Mesendoderm (in vitro differentiated cells): ENCODE measurements around the gene DNAH10.

Experiments used
- DNase-seq: peaks from one replicate; pipeline ENCODE4 v3.0.0; 2013
- H2AK5ac ChIP-seq: 2 replicates; pipeline ENCODE4 v1.6.1; 2013; ENCODE audit warnings: low read length, inconsistent platforms
- H2BK120ac ChIP-seq: 2 replicates; pipeline ENCODE4 v1.6.1; 2013; ENCODE audit warnings: low read depth, mild to moderate bottlenecking, low read length, moderate library complexity, mixed read lengths
- H2BK15ac ChIP-seq: replicated peaks from 2 replicates; pipeline ENCODE4 v1.6.1; 2013; ENCODE audit warnings: low read depth, mild to moderate bottlenecking, moderate library complexity
- H2BK5ac ChIP-seq: 2 replicates; pipeline ENCODE4 v1.6.1; 2013; ENCODE audit warnings: low read length, inconsistent platforms
- H3K18ac ChIP-seq: 2 replicates; pipeline ENCODE4 v1.6.1; 2013; ENCODE audit warnings: mild to moderate bottlenecking, low read length, mixed read lengths
- H3K23ac ChIP-seq: one replicate; pipeline ENCODE4 v1.6.1; 2013; ENCODE audit warnings: low read length
- H3K27ac ChIP-seq: 2 replicates; pipeline ENCODE4 v1.5.1; 2013; ENCODE audit warnings: low read depth, mild to moderate bottlenecking, inconsistent platforms, low read length, moderate library complexity
- H3K27me3 ChIP-seq: 2 replicates; pipeline ENCODE4 v1.6.1; 2013; ENCODE audit warnings: low read length, control low read depth, mild to moderate bottlenecking, inconsistent platforms; ENCODE audit not compliant: insufficient read depth, poor library complexity
- H3K36me3 ChIP-seq: 2 replicates; pipeline ENCODE4 v1.6.1; 2013; ENCODE audit warnings: low read length, inconsistent platforms; ENCODE audit not compliant: control insufficient read depth, insufficient read depth
- H3K4ac ChIP-seq: one replicate; pipeline ENCODE4 v1.6.1; 2013; ENCODE audit warnings: low read depth, mild to moderate bottlenecking, low read length, moderate library complexity
- H3K4me1 ChIP-seq: 2 replicates; pipeline ENCODE4 v1.6.1; 2013; ENCODE audit warnings: low read depth, low read length, inconsistent platforms; ENCODE audit not compliant: control insufficient read depth
- H3K4me2 ChIP-seq: 2 replicates; pipeline ENCODE4 v1.6.1; 2013; ENCODE audit warnings: low read length
- H3K4me3 ChIP-seq: 2 replicates; pipeline ENCODE4 v1.5.1; 2013; ENCODE audit warnings: mild to moderate bottlenecking, low read length
- H3K56ac ChIP-seq: one replicate; pipeline ENCODE4 v1.6.1; 2013; ENCODE audit warnings: low read length
- H3K79me1 ChIP-seq: 2 replicates; pipeline ENCODE4 v1.6.1; 2013; ENCODE audit warnings: low read length, inconsistent platforms
- H3K79me2 ChIP-seq: 2 replicates; pipeline ENCODE4 v1.6.1; 2013; ENCODE audit warnings: mild to moderate bottlenecking, low read length; ENCODE audit not compliant: control insufficient read depth, insufficient read depth
- H3K9ac ChIP-seq: 2 replicates; pipeline ENCODE4 v1.6.1; 2013; ENCODE audit warnings: low read length, inconsistent platforms
- H4K5ac ChIP-seq: one replicate; pipeline ENCODE4 v1.6.1; 2013; ENCODE audit warnings: low read length
- H4K8ac ChIP-seq: one replicate; pipeline ENCODE4 v1.6.1; 2013; ENCODE audit warnings: low read depth, mild to moderate bottlenecking, control low read depth, low read length, moderate library complexity
- WGBS: extraction: QIAGEN DNeasy Blood & Tissue Kit; methylation state at CpG from one replicate; pipeline ENCODE4 v1.1.7; 2013; ENCODE audit warnings: low lambda C conversion rate, missing lambda C conversion rate; ENCODE audit not compliant: insufficient coverage; ENCODE audit errors: extremely low coverage; 5-methylcytosine and 5-hydroxymethylcytosine counted together

The DNAH10 gene

DNA sequence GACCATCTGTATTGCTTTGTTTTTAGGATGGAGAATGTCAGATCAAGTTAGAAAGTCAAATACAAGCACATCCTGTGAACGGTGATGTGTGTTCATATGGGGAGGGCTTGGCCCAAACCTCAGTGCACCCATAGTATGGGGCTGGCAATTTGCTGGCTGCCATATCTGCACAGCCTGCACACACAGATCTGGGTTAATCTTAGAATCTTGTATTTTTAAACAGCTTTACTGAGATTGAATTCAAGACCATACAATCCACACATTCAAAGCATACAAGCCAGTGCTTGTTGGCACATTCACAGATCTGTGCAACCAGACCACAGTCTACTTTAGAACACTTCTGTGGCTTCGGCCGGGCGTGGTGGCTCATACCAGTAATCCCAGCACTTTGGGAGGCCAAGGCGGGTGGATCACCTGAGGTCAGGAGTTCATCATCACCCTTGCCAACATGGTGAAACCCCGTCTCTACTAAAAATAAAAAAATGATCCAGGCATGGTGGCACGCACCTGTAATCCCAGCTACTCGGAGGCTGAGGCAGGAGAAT is 120.1 kb downstream of the DNAH10 start:
- Histone ChIP-seq H3K4me1 (no peaks in the 10 kb centered on the region), H3K56ac (no peak overlapping the region), H3K79me2 (no peaks in the 10 kb centered on the region), H3K23ac (no peak overlapping the region), H2BK5ac (no peak overlapping the region), H3K4ac (no peak overlapping the region), H2AK5ac (no peak overlapping the region), H3K79me1 (no peaks in the 10 kb centered on the region), H3K9ac (no peak overlapping the region), H4K8ac (no peak overlapping the region), H3K4me2 (no peak overlapping the region), H3K36me3 (no peaks in the 10 kb centered on the region), H2BK120ac (no peak overlapping the region), H4K5ac (no peak overlapping the region), H2BK15ac (no peak overlapping the region), H3K4me3 (no peak overlapping the region), H3K27ac (no peak overlapping the region), H3K27me3 (no peaks in the 10 kb centered on the region), H3K18ac (no peak overlapping the region)
- no CpG with 5 or more reads among the region's 8 CpGs for WGBS
- DNase-seq: no peak

DNA sequence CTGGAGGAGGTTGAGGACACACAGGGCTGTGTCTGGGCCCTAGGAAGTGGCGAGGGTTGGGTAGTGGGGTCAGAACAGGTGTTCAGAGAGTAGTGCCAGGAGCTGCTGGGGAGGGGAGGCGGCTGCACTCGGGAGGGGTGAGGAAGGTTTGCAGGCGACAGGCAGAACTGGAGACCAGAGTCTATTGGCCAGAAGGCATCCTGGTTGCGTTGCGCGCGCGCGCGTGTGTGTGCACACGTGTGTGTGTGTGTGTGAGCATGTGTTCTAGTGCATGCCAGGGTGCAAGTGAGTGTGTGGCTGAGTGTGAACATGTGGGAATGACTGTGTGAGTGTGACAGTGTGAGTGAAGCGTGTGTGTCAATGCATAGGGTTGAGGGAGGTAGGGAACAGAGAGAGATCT is 124.2 kb downstream of the DNAH10 start:
- Histone ChIP-seq H3K9ac (no peak overlapping the region), H2BK15ac (no peak overlapping the region), H2BK120ac (no peak overlapping the region), H4K5ac (no peak overlapping the region), H3K4me1 (peaks cover 2% of the 10 kb centered on the region), H4K8ac (no peak overlapping the region), H3K4ac (no peak overlapping the region), H3K79me2 (no peaks in the 10 kb centered on the region), H3K79me1 (no peaks in the 10 kb centered on the region), H3K27ac (no peak overlapping the region), H3K23ac (no peak overlapping the region), H3K4me2 (no peak overlapping the region), H2BK5ac (no peak overlapping the region), H3K4me3 (no peak overlapping the region), H3K18ac (no peak overlapping the region), H3K36me3 (no peaks in the 10 kb centered on the region), H3K27me3 (no peaks in the 10 kb centered on the region), H2AK5ac (no peak overlapping the region), H3K56ac (no peak overlapping the region)
- WGBS: no CpG with 5 or more reads among the region's 13 CpGs
- DNase-seq: no peak

DNA sequence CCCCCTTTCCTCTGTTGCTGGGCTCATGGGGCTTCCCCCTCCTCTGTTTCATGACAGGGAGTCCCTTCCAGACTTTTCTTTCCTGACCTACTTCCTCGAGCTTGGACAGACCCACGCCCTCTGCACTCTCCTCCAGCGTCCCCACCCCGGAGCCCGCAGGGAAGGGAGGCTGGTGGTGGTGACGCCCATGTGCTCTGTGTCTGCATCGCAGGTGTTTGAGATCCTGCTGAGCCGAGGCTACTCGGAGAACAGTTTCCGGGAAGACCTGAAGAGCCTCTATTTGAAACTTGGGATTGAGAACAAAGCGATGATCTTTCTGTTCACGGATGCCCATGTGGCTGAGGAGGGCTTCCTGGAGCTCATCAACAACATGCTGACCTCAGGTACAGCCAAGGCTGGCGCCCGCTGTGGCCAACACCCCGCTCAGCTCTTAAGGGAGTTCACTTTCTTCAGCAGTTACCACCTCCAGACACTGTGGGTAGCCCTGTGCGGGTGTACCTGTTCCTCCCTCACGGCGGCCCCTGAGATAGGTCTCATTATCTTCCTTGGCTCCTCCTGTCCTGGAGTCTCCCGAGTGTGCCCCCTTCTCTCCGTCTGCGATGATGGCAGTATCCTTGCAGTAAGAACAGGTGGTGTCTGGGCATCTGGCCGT is 125.0 kb downstream of the DNAH10 start:
- H3K4me1 ChIP-seq: peaks cover 2% of the 10 kb centered on the region
- H3K79me1 ChIP-seq: no peaks in the 10 kb centered on the region
- H3K18ac ChIP-seq: no peak overlapping the region
- no peak overlapping the region for H3K23ac ChIP-seq
- H3K27ac ChIP-seq: no peak overlapping the region
- H3K4ac ChIP-seq: no peak overlapping the region
- no peak overlapping the region for H3K56ac ChIP-seq
- H3K36me3 ChIP-seq: no peaks in the 10 kb centered on the region
- no peak for DNase-seq
- no peak overlapping the region for H4K8ac ChIP-seq
- no peak overlapping the region for H3K4me2 ChIP-seq
- no peak overlapping the region for H2BK15ac ChIP-seq
- no CpG with 5 or more reads among the region's 22 CpGs for WGBS
- H2BK5ac ChIP-seq: no peak overlapping the region
- H4K5ac ChIP-seq: no peak overlapping the region
- H3K79me2 ChIP-seq: no peaks in the 10 kb centered on the region
- H2AK5ac ChIP-seq: no peak overlapping the region
- no peak overlapping the region for H3K9ac ChIP-seq
- no peak overlapping the region for H2BK120ac ChIP-seq
- no peaks in the 10 kb centered on the region for H3K27me3 ChIP-seq
- H3K4me3 ChIP-seq: no peak overlapping the region

DNA sequence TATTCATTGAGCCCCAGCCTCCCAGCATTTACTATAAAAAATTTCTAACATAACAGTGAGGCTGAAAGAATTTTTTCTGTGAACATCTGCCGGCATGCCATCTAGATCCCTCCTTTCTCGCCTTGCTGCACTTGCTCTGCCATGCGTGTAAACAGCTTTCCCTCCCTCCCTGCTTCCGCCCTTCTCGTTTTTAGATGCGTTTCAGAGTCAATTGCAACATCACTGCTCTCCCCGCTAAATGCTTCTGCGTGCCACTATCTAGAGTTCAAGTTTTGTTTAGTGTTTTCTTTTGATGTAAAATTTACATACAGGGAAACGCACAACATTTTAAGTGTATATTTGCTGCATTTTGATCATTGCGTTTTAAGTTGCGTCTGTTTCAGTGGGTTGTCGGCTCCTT is 126.9 kb downstream of the DNAH10 start:
- no peak overlapping the region for H3K4me3 ChIP-seq
- no peak overlapping the region for H2BK15ac ChIP-seq
- no peak for DNase-seq
- peaks cover 2% of the 10 kb centered on the region for H3K4me1 ChIP-seq
- no peak overlapping the region for H3K9ac ChIP-seq
- H2AK5ac ChIP-seq: no peak overlapping the region
- H3K27me3 ChIP-seq: no peaks in the 10 kb centered on the region
- no peaks in the 10 kb centered on the region for H3K79me2 ChIP-seq
- no peak overlapping the region for H2BK5ac ChIP-seq
- H3K4ac ChIP-seq: no peak overlapping the region
- no peaks in the 10 kb centered on the region for H3K79me1 ChIP-seq
- H4K8ac ChIP-seq: no peak overlapping the region
- no peak overlapping the region for H3K56ac ChIP-seq
- no peaks in the 10 kb centered on the region for H3K36me3 ChIP-seq
- H3K23ac ChIP-seq: no peak overlapping the region
- no peak overlapping the region for H4K5ac ChIP-seq
- H3K4me2 ChIP-seq: no peak overlapping the region
- H2BK120ac ChIP-seq: no peak overlapping the region
- H3K18ac ChIP-seq: no peak overlapping the region
- no CpG with 5 or more reads among the region's 12 CpGs for WGBS
- H3K27ac ChIP-seq: no peak overlapping the region

DNA sequence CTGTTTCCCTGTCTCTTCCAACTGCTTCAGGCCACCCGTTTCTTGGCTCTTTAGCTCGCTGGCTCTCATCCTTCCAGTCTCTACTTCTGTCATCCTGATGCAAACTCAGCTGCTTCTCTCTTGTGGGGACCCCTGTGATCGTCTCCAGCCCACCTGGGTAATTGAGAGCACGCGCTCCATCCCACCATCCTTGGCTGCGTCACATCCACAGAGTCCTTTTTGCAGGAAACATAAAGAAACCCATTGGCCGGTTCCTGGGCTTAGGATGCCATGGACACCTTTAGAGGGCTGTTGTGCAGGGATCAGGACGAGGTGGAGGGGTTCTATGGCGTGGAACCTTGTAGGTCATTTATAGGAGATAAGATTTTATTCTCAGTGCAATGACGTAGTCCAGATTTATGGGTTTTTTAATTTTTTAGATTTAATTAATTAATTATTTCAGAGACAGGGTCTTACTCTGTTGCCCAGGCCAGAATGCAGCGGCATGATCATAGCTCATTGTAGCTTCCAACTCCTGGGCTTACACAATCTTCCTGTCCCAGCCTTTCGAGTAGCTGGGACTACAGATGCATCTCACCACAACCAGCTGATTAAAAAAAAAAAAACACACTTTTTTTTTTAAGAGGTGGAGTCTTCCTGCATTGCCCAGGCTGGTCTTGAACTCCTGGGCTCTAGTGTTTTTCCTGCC is 127.9 kb downstream of the DNAH10 start:
- no peak overlapping the region for H2AK5ac ChIP-seq
- no peak overlapping the region for H3K18ac ChIP-seq
- H4K8ac ChIP-seq: no peak overlapping the region
- no peak overlapping the region for H3K23ac ChIP-seq
- no peak overlapping the region for H2BK15ac ChIP-seq
- H2BK120ac ChIP-seq: no peak overlapping the region
- H3K27me3 ChIP-seq: no peaks in the 10 kb centered on the region
- H3K9ac ChIP-seq: no peak overlapping the region
- H3K4me3 ChIP-seq: no peak overlapping the region
- H3K36me3 ChIP-seq: no peaks in the 10 kb centered on the region
- no peak overlapping the region for H2BK5ac ChIP-seq
- H3K4ac ChIP-seq: no peak overlapping the region
- no peak overlapping the region for H4K5ac ChIP-seq
- H3K27ac ChIP-seq: no peak overlapping the region
- no peak overlapping the region for H3K4me2 ChIP-seq
- H3K79me1 ChIP-seq: no peaks in the 10 kb centered on the region
- H3K4me1 ChIP-seq: peaks cover 2% of the 10 kb centered on the region
- no peak overlapping the region for H3K56ac ChIP-seq
- no peak for DNase-seq
- H3K79me2 ChIP-seq: no peaks in the 10 kb centered on the region
- no CpG with 5 or more reads among the region's 12 CpGs for WGBS
